NCI-H1048 (cell line): ENCODE data around the gene TTBK2.
"Not testable (repeated sequence)": the region's sequence is repeated elsewhere in the genome, so short reads cannot be mapped to it uniquely, and the experiment has no call there.

ENCODE experiments used
- DNase-seq: peaks from one replicate; lab custom pipeline; 2025; lab: John Stamatoyannopoulos, UW

The TTBK2 gene

GRCh38 chr15:42908538-42908937, 12.0 kb downstream of the TTBK2 start:
- DNase-seq: no peak

- no peak for DNase-seq
Measured at GRCh38 chr15:42903388-42904324, 16.9 kb downstream of the TTBK2 start.

- DNase-seq: not testable (repeated sequence)
Measured at GRCh38 chr15:42893911-42894310, 26.7 kb downstream of the TTBK2 start.

DNA sequence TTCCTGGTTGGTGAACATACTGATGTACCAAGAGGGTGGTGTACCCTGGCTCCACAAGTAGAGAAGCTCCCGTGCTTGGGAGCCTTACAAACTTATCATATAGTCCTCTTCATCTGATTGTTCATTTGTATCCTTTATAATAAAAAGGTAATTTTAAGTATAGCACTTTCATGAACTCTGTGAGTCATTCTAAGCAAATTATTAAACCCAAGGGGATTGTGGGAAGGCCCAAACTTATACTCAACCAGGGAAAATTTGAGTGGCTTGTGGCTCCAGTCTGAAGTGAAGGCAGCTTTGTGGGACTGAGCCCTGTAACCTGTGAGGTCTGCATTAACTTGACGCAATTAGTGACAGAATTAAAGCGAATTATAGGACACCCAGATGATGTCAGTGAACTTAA, 29.0 kb downstream of the TTBK2 start:
- DNase-seq: no peak

DNA sequence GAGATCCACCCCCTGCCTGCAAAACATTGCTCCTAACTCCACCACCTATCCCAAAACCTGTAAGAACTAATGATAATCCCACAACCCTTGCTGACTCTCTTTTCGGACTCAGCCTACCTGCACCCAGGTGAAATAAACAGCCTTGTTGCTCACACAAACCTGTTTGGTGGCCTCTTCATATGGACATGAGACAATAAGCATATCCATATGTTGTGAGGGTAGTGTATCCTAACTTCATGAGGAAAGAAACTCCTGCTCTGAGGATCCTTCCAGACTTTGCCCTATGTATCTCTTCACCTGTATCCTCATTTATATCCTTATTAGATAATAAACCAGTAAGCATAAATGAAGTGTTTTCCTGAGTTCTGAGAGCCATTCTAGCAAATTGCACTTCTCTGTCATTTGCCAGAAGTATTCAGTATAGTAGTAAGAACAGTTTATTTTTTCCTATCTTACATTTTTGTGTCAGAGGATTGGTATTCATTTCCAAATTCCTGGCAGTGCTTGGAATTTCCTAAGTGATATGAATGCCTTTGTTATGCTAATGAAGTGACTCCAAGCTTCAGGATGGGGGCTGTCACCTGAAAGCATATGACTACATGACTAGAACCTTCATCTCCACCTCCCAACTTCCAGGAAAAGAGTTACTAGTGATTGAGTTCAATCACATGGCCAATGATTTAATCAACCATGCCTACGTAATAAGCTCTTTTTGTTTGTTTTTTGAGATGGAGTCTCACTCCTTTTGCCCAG, 30.2 kb downstream of the TTBK2 start:
- no peak for DNase-seq

GRCh38 chr15:42887384-42887783, 33.2 kb downstream of the TTBK2 start:
- not testable (repeated sequence) for DNase-seq

GRCh38 chr15:42880121-42880520, 40.5 kb downstream of the TTBK2 start:
- DNase-seq: no peak

- DNase-seq: no peak
Measured at GRCh38 chr15:42879443-42879842, 41.1 kb downstream of the TTBK2 start.

- DNase-seq: no peak
Measured at GRCh38 chr15:42876224-42876623, 44.4 kb downstream of the TTBK2 start.

GRCh38 chr15:42868683-42869082, 51.9 kb downstream of the TTBK2 start:
- no peak for DNase-seq

- no peak for DNase-seq
Measured at GRCh38 chr15:42863572-42864239, 56.9 kb downstream of the TTBK2 start.

DNA sequence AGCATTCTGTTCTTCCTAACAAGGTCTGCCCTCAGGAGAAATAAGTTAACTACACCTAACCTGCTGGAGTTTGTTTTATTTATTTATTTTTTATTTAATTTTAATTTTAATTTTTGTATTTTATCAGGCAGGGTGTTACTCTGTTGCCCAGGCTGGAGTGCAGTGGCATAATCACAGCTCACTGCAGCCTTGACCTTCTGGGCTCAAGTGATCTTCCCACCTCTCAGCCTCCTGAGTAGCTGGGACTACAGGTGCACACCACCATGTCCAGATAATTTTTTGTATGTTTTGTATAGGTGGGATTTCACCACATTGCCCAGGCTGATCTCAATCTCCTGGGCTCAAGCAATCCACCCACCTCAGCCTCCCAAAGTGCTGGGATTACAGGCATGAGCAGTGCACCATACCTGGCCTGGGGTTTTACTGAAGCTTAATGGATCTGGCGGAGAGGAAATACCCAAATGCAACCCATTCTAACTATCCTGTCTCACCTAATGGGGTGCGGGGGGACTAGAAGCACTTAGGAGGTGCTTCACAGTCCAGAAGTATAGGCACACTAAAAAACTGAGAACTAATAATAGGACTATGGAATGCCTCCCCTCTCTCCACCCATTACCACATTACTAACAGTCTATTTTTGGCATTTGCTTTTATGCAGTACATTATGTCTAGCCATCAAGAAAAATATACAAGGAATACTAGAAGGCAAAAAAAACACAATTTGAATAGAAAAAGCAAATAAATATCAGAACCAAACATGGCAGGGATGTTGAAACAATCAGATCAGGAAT, 61.4 kb downstream of the TTBK2 start:
- DNase-seq: no peak

- DNase-seq: peak; percentile 2
Measured at GRCh38 chr15:42858540-42858939, 62.0 kb downstream of the TTBK2 start.

GRCh38 chr15:42854576-42854975, 66.0 kb downstream of the TTBK2 start:
- no peak for DNase-seq

GRCh38 chr15:42849836-42850235, 70.7 kb downstream of the TTBK2 start:
- DNase-seq: no peak

DNA sequence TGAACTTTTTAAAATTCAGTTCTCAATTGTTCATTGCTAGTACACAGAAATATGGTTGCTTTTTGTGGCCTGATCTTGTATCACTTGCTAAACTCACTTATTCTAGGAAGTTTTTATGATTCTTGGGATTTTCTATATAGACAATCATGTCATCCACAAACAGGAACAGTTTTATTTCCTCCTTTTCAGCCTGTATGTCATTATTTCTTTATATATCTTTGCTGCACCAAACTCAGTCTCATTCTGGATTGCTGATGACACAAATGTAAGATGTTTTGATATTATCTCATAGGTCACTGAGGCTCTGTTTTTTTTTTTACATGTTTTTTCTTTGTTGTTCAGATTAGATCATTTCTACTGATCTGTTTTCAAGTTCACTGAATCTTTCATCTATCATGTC, 71.7 kb downstream of the TTBK2 start:
- DNase-seq: no peak

DNA sequence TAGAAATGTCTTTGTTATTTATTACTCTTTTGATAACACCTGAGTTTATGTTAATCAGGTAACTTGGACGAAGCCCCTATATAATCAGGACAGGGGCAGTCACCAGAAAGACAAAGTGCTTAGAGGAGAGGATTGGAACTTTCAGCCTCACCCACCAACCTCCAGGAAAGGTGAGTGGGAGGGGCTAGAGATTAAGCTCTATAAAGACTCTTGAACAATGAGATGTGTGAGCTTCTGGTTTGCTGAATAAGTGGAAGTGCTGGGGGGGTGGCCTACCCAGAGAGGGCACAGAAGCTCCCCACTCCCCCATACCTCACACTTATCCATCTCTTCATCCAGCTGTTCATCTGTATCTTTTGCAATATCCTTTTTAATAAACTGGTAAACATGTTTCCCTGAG, 73.9 kb downstream of the TTBK2 start:
- no peak for DNase-seq

- no peak for DNase-seq
Measured at GRCh38 chr15:42845581-42845980, 75.0 kb downstream of the TTBK2 start.

DNA sequence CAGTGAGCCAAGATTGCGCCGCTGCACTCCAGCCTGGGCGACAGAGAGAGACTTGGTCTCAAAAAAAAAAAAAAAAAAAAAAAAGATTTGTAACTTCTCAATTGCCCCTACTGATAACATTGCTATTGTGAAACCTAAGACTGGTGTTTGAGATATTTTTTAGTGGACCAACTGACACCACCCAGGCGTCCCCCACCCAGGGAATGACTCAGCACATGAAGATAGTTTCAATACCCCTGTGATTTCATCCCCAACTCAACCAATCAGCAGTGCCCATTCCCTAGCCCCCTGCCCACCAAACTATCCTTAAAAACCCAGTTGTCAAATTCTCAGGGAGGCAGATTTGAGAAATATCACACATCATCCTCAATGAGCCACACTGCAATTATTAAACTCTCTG, 76.9 kb downstream of the TTBK2 start:
- no peak for DNase-seq

DNA sequence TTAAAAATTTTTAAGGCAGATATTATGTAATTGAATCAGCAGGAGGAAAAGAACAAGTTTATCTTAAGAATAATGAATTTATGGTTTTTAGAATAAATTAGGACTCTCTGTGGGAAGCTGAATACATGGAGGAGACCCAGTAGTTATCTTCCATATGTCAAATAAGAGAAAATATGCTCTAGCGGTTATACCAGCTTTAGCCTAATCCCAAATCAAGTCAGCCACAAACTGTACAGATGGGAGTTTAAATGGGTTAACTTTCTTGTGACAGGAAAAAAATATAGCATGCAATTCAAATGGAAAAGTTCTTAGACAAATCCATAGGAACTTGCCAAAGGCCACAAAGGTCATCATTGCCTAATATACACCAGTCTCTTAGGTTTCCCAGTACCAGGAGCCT, 84.3 kb downstream of the TTBK2 start:
- no peak for DNase-seq

GRCh38 chr15:42832576-42832975, 88.0 kb downstream of the TTBK2 start:
- DNase-seq: no peak
